ENCODE data around the gene HAS3. TPM values are rescaled to one million over a fixed set of nuclear protein-coding genes. Genes with fewer than 3 reads are reported as not detected.

The HAS3 gene
- total RNA-seq, 3 donors from 2014 or later, result 0.96 to 10.5 (median 2.5) TPM

- Histone ChIP-seq H3K4me1 (no peaks in the 10 kb centered on the region), H3K27me3 (no peaks in the 10 kb centered on the region), H3K27ac (no peak overlapping the region), H3K36me3 (no peaks in the 10 kb centered on the region), H3K9me3 (no peaks in the 10 kb centered on the region), H3K4me3 (no peak overlapping the region)
- intact Hi-C loops (cut with DNase I; ENCODE audit: low total_unique reads), result loop anchor here (10.0 kb wide), 1 partner anchor 158 kb away; the partner anchor contains the start of gene VPS4A
- no peak for TF ChIP-seq CTCF (IDR thresholded peaks at IDR 0.05)
- no peak for TF ChIP-seq POLR2A (IDR thresholded peaks at IDR 0.05)
- no peak for TF ChIP-seq POLR2AphosphoS5 (IDR thresholded peaks at IDR 0.05)
- no peak for DNase-seq (ENCODE audit: low spot score in 2 of 2)
Observed at GRCh38 chr16:69157196-69157595, 51.7 kb downstream of the HAS3 start.

- TF ChIP-seq POLR2A (IDR thresholded peaks at IDR 0.05), result no peak
- TF ChIP-seq POLR2AphosphoS5 (IDR thresholded peaks at IDR 0.05), result no peak
- no peak for TF ChIP-seq CTCF (IDR thresholded peaks at IDR 0.05)
- no peaks in the 10 kb centered on the region for H3K9me3 ChIP-seq
- H3K27ac ChIP-seq, result no peak overlapping the region
- no peak for DNase-seq (ENCODE audit: low spot score in 2 of 2)
- no peaks in the 10 kb centered on the region for H3K4me1 ChIP-seq
- no peaks in the 10 kb centered on the region for H3K27me3 ChIP-seq
- H3K36me3 ChIP-seq, result no peaks in the 10 kb centered on the region
- no peak overlapping the region for H3K4me3 ChIP-seq
- intact Hi-C loops (cut with DNase I; ENCODE audit: low total_unique reads), result no loop called here
Observed at GRCh38 chr16:69160192-69160591, 54.7 kb downstream of the HAS3 start.

- TF ChIP-seq CTCF (IDR thresholded peaks at IDR 0.05), result no peak
- TF ChIP-seq POLR2A (IDR thresholded peaks at IDR 0.05), result no peak
- no peak for TF ChIP-seq POLR2AphosphoS5 (IDR thresholded peaks at IDR 0.05)
- H3K4me3 ChIP-seq, result no peak overlapping the region
- H3K36me3 ChIP-seq, result no peaks in the 10 kb centered on the region
- H3K27ac ChIP-seq, result no peak overlapping the region
- H3K27me3 ChIP-seq, result no peaks in the 10 kb centered on the region
- DNase-seq (ENCODE audit: low spot score in 2 of 2), result no peak
- intact Hi-C loops (cut with DNase I; ENCODE audit: low total_unique reads), result no loop called here
- no peaks in the 10 kb centered on the region for H3K4me1 ChIP-seq
- H3K9me3 ChIP-seq, result no peaks in the 10 kb centered on the region
Observed at GRCh38 chr16:69165584-69165983, 60.1 kb downstream of the HAS3 start.

- H3K36me3 ChIP-seq, result no peaks in the 10 kb centered on the region
- H3K9me3 ChIP-seq, result no peaks in the 10 kb centered on the region
- TF ChIP-seq CTCF (IDR thresholded peaks at IDR 0.05) (no peak), POLR2A (IDR thresholded peaks at IDR 0.05) (no peak), POLR2AphosphoS5 (IDR thresholded peaks at IDR 0.05) (no peak)
- DNase-seq (ENCODE audit: low spot score in 2 of 2), result no peak
- no peaks in the 10 kb centered on the region for H3K27me3 ChIP-seq
- peak overlapping the region in 1 of 2 donors; percentile 17 for H3K27ac ChIP-seq
- intact Hi-C loops (cut with DNase I; ENCODE audit: low total_unique reads), result no loop called here
- no peaks in the 10 kb centered on the region for H3K4me1 ChIP-seq
- H3K4me3 ChIP-seq, result no peak overlapping the region
Observed at GRCh38 chr16:69166221-69166833, 60.9 kb downstream of the HAS3 start.

GRCh38 chr16:69166946-69167930 lies 61.8 kb downstream of the HAS3 start:
- Histone ChIP-seq H3K27ac (no peak overlapping the region), H3K9me3 (no peaks in the 10 kb centered on the region), H3K4me1 (no peaks in the 10 kb centered on the region), H3K4me3 (no peak overlapping the region), H3K36me3 (no peaks in the 10 kb centered on the region), H3K27me3 (no peaks in the 10 kb centered on the region)
- intact Hi-C loops (cut with DNase I; ENCODE audit: low total_unique reads), result no loop called here
- TF ChIP-seq POLR2A (IDR thresholded peaks at IDR 0.05) (no peak), POLR2AphosphoS5 (IDR thresholded peaks at IDR 0.05) (no peak), CTCF (IDR thresholded peaks at IDR 0.05) (no peak)
- DNase-seq (ENCODE audit: low spot score in 2 of 2), result no peak
